Limb (tissue), 2 donors: ENCODE measurements around the gene KANSL1L.
"Not testable (repeated sequence)": the region's sequence is repeated elsewhere in the genome, so short reads cannot be mapped to it uniquely, and the experiment has no call there.

ENCODE experiments used
- DNase-seq, 2 donors: peaks; one replicate each; pipeline ENCODE4 v3.0.0-alpha.2; 2016; ENCODE audit errors: extremely low spot score in 2 of 2

Gene KANSL1L, protein sequence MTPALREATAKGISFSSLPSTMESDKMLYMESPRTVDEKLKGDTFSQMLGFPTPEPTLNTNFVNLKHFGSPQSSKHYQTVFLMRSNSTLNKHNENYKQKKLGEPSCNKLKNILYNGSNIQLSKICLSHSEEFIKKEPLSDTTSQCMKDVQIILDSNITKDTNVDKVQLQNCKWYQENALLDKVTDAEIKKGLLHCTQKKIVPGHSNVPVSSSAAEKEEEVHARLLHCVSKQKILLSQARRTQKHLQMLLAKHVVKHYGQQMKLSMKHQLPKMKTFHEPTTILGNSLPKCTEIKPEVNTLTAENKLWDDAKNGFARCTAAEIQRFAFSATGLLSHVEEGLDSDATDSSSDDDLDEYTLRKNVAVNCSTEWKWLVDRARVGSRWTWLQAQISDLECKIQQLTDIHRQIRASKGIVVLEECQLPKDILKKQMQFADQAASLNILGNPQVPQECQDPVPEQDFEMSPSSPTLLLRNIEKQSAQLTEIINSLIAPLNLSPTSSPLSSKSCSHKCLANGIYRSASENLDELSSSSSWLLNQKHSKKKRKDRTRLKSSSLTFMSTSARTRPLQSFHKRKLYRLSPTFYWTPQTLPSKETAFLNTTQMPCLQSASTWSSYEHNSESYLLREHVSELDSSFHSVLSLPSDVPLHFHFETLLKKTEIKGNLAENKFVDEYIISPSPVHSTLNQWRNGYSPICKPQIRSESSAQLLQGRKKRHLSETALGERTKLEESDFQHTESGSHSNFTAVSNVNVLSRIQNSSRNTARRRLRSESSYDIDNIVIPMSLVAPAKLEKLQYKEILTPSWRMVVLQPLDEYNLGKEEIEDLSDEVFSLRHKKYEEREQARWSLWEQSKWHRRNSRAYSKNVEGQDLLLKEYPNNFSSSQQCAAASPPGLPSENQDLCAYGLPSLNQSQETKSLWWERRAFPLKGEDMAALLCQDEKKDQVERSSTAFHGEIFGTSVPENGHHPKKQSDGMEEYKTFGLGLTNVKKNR

DNA sequence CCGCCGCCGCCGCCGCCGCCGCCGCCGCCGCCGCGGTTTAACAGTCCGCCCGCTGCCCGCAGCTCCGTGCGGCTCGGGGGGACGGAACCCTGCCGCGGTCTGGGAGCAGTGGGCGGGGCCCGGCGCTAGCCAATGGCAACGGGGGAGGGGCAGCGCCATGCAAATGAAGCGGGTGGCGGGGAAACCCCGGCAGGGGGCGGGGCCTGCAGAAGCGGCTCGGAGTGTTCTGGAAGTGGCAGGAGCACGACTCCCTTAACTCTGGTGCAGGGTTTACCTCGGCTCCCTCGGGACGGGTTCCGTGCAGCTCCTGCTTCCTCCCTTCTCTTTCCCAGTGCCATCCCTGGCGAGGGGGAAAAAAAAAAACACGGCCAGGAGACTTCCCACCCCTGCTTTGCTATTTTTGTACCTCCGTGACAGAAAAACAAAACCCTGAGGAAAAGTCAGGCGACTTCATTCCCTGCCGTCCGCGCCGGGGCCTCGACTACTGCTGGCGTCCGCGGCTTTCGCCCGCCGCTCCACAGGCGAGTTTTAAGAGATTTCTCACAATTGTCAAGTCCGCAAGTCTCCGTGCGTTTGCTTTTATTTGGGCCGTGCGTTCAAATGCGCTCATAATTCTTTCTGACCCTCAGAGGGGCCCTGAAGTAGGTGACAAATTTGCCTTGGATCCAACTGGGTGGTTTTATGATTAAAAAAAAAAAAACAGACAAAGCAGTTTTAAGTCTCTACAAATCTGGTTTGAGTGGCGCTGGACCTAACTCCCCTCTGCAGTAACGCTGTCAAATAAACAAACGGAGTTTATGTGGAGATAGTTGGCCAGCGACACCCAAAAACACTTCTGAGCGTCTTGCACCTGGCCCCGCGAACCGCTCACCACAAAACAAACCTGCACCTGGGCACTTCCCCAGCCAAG, at the start of gene KANSL1L:
Gene KANSL1L, minus strand, starts transcription at position 101 of the 910 bp plus-strand sequence. CDS start 16,827 bp downstream, outside the sequence.
- DNase-seq = peak; percentile 97 to 99

DNA sequence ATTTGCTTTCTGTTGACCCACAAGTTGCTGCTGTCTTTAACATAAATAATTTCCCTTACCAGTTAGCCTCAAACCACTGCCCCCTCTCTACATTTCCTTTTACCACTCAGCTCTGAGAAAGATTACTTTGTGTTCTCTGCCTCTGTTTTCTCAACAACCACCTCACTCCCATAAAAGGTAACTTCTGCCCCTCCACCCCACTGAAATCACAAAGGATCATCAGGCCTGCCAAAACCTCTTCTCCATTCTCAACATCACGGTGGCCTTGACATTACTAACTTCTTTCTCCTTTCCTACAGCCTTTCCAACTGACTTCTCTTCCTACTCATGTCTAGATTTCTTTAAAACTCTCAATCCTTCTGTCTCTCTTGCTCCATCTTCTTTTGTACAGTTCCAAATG, 43.9 kb upstream of the KANSL1L start:
- no peak for DNase-seq

DNA sequence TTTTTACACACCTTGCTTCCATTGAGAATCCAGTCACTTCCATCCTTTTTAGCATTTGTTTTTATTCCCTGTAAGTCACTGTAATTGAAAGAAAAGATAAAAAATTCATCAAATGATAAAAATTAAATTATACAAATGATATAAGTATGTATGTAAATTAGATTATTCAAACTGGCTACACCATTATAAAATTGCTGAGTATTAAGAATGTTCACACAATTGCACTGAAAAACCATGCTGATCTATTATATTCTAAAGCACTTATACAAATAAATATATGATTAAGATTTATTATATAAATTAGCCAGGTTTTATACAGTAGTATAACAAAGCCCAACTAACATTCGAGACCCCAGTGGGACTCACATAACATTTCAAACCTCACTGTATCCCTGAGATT, 39.0 kb upstream of the KANSL1L start:
- DNase-seq = no peak

DNA sequence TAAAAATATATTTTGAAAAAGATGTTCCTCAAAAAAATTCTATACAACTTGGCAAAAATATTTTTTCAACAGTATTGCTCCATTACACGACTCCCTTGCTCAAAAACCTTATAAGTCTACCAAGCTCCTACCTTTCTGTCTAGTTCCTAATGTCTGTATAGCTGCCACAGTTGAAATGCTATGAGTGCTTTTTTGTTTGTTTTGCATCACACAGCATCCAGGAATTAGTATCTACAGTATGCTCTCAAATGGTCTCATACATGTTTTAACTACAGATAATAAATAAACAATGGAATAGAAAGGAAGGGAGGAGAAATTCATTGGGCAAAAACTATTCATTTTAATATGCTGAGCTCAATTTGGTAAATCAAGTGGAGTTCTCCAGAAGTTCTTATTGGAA, 36.7 kb upstream of the KANSL1L start:
- no peak for DNase-seq

DNA sequence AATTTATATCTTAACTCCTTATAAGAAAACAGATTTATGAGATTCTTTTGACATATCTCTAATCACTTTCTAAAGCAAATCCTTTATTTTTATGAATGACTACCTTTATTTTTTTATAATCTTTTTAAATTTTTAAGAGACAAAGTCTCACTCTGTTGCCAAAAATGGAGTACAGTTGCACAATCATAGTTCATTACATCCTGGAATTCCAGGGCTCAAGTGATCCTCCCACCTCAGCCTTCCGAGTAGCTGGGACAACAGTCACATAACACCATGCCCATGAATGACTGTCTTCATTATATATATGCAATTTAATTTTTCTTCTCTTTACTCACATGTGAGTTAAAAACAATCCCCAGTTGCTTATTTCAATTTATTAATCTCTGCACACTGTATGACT, 32.3 kb upstream of the KANSL1L start:
- DNase-seq = no peak

DNA sequence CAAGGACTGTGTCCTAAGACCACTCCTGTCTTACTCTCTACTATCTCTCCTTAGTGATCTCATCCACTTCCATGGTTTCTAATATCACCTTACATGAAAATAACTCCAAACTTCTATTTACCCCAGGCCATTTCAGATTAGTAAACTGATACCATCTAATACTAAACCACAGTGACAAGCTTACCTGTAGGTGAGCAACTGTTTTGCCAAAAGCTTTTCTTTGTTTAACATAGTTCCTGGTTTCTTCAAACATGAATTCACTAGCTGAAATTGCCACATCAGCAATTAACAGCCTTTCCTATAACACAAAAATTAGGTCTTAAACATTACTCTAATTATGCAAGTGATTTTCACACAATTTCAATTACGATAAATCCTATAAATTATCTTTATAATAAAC, 31.9 kb upstream of the KANSL1L start:
- DNase-seq = no peak

DNA sequence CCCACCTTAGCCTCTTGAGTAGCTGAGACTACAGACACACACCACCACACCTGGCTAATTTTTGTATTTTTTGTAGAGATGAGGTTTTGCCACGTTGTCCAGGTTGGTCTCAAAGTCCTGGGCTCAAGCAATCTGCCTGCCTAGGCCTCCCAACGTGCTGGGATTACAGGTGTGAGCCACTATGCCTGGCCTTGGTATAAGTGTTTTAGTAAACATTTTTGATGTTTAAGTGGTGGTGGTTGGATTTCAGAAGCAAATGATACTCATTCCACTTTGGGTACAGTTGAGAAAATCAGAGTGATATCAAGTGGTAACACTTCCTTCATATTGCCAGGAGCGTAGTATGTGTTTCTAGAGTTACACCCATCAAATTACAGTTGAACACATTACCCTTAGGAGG, 28.6 kb upstream of the KANSL1L start:
- no peak for DNase-seq

DNA sequence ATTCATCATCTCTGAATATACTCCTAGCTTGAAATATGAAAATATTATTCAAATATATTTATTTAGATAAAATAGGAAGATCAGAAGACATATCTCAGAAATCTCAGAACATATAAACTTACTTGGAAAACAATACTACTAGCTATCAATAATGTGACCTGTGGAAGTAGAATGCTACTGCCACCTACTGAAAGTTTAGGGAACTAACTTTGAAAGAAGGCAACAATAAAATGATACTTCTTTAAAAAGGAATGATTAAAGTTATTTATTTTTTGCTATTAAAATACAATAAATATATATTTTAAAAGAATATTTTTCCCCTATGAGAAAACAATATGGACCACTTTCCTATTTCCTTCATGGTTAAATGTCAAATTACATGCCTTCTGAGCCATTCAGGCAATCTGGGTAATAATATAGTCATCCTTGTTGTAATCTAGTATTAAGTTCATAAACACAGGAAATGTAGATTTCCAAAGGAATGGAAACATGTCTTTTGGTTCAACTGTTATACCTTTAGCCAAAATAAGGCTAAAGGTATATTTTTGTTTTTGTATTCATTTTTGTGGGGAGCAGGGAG, 28.1 kb upstream of the KANSL1L start:
- DNase-seq = peak in 1 of 2 donors; percentile 41

DNA sequence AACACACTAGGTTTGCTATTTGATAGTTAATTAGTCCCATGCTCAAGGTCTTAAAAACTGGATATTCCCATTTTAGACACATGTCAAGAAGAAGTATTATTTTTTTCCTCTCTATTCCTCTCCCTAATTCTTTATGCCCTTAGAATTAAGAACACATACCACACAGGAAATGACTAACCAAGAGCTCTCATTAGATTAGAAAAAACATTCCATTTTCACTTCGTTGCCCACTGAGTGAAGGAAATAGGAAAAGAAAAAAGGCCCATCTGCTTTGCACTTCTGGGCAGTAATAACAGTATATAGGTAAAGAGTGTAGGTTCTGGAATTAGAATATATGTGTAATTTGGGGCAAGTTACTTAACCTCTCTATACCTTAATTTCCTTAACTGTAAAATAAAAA, 27.1 kb upstream of the KANSL1L start:
- no peak for DNase-seq

DNA sequence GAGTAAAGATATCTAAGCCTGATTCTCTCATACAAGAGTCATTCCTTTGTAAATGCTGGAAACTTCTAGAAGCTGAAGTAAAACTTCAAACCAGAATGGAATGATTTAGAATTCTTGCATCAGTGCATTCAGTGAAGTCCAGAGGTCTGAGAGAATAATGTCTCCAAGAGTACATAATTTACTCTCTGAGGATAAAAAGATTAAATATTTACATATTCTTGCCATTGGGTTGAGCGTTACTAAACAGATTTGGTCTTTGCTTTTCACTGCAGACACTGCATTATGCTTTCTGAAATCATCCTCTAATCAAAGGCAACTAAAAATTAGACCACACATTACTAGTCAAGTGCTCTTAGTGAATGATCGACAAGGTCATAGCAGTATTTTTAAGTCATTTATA, 26.5 kb upstream of the KANSL1L start:
- DNase-seq = no peak

DNA sequence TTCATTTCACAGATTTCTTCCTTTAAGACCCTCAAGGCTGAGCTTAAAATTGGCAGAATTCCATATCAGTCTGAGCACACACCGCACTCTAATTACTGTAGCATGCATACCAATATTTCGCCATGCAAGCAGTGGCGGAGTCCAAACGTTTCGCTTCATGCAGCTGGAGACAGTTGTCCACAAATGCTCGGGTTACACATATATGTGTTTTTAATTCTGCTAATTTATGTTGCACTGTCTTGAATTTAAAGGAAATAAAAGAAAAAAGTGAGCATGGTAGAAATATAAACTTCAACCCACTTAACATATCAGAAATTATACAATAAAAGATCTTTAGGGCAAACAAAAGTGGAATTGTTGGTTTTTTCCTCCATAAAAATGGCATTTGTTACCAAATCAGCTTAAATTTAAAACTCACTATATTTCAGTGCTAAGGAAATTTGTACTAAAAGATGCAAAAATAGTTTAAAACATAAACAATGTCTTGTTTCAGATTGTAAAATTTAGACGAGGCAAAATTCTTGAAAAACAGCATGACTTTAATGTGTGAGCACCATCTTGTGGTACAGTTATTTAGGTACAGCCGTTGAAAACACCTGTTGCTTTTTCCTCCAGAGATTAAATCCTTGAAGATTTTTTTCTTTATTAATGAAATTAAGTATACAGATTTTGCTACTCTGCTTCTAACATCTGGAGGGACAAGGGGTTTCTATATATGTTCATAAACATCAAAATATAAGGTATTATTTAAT, 24.1 kb upstream of the KANSL1L start:
- DNase-seq = peak in 1 of 2 donors; percentile 75

DNA sequence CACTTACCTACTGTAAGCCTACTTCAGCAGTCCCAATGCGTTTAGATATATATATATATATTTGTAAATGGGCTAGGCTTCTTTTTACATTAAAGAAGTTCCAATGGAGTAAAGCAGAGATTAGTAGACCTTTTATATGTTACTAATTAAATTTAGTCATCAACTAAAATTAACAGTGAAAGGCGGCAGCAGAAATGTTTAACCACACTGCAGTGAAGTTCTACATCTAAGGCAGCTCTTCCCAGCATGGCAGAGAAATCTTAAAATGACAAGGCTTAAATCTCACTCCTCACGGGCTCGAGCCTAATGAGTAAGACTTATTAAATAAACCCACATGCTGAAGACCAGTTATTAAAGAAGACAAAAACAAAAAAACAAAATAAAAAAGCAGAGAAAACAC, 19.1 kb upstream of the KANSL1L start:
- DNase-seq = no peak

DNA sequence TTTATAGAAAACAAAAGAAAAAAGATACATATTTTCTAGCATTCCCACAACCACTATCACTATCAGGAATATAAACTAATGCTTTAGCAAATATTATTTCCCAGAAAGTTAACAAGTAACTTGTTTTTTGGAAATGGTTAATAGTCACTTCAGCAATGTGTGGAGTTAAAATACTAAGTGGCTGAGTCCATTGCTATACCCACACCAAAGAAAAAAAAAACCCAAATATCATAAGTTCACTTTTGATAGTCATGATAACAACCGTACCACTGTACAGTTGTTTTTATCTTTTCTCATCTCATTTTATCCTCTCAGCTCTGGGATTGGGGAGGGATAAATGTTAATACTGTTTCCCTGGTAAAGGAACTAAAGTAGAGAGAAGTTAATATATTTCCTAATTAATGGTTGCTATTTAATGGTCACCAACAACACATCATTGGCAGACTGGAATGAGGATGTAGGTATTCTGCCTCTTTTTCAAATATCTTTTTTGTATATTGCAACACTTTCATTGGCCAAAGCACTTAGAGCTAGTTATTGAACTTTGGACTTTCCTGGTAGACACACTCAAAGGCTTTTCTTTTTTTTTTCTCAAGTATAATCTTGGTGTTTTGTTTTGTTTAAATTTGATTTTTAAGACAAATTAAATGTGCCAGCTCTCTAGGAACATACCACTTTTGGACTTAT, 18.4 kb upstream of the KANSL1L start:
- DNase-seq = no peak

DNA sequence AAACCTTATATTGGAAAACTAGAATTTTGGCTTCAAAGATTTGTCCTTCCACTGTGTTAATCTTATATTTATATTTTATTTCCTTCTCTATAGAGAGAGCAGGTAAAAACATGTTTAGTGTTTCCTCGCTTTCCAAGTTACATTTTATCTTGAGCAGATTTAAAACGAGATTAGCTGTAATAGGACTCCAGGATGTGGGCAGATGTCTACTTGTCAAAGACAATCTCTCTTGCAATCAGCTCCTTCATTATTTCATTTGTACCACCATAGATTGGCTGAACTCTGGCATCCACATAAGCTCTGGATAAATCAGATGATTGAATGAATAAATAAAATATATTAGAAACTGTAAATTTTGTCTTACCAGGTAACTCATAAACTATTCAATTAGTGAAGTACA, 17.5 kb upstream of the KANSL1L start:
- no peak for DNase-seq

DNA sequence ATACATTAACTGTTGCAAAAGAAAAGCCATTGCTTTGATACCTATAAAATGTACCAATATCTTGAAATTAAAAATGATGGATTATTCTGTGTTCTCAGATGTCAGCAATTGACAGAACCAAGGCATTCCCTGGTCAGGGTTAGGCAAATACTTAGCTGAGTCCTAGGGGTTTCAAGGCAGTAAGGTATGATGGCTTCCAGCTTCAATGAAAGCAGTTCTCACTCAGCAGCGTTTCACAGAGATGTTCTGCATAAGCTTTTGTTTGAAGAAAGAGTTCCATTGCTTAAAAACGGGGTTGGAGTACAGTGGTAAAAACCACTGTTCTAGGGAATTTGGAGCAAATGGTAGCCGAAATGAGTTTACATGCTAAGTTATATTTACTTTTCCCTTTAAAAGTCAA, 17.0 kb upstream of the KANSL1L start:
- no peak for DNase-seq

DNA sequence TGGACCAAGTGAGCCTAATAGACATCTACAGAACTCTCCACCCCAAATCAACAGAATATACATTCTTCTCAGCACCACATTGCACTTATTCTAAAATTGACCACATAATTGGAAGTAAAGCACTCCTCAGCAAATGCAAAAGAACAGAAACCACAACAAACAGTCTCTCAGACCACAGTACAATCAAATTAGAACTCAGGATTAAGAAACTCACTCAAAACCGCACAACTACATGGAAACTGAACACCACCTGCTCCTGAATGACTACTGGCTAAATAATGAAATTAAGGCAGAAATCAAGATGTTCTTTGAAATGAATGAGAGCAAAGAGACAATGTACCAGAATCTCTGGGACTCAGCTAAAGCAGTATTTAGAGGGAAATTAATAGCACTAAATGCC, 12.7 kb upstream of the KANSL1L start:
- DNase-seq = not testable (repeated sequence)

DNA sequence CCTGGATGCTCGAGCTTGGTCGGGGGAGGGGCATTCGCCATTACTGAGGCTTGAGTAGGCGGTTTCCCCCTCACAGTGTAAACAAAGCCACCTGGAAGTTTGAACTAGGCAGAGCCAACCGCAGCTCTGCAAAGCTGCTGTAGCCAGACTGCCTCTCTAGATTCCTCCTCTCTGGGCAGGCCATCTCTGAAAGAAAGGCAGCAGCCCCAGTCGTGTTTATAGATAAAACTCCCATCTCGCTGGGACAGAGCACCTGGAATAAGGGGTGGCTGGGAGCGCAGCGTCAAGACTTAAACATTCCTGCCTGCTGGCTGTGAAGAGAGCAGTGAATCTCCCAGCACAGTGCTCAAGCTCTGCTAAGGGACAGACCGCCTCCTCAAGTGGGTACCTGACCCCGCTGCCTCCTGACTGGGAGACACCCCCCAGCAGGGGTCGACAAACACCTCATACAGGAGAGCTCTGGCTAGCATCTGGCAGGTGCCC, 10.4 kb upstream of the KANSL1L start:
- not testable (repeated sequence) for DNase-seq

DNA sequence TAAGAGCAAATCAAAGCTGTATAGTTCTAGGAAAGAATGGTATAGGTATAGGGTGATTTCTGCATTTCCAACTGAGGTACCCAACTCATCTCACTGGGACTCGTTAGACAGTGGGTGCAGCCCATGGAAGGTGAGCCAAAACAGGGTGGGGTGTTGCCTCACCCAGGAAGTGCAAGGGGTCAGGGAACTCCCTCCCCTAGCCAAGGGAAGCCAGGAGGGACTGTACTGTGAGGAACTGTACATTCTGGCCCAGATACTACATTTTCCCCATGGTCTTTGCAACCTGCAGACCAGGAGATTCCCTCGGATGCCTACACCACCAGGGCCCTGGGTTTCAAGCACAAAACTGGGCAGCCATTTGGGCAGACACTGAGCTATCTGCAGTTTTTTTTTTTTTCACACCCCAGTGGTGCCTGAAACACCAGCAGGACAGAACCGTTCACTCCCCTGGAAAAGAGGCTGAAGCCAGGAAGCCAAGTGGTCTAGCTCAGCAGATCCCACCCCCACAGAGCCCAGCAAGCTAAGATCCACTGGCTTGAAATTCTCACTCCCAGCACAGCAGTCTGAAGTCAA, 9.9 kb upstream of the KANSL1L start:
- DNase-seq = not testable (repeated sequence)

DNA sequence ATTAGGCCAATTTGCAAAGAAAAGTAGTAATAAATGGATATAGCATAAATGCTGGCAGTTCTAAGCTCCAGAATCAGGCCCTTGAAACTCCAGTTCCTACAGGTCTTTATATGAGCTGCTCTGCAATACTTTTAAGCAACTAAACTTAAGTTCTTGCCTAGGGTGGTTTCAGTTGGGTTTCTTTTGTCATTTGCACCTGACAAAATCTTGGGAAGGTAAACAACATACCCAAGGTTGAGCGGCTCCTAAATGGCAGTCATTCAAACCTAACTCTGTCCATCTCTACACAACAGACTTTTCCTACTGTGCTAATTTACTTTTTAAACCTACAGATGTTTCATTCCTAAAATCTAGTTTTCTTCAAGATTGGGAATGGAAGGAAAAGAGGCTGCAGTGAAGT, 9.3 kb upstream of the KANSL1L start:
- no peak for DNase-seq
